ENCODE results near the gene PARVG.

PARVG gene

GRCh38 chr22:44256556-44257485 is 76.1 kb downstream of the PARVG start:
- no peaks in the 10 kb centered on the region for H3K36me3 ChIP-seq
- H3K4me3 ChIP-seq (ENCODE audit: low read depth, low read length) = no peak overlapping the region
- H3K27me3 ChIP-seq = peaks cover 3% of the 10 kb centered on the region; the same call in 1 of the 2 replicates
- no peaks in the 10 kb centered on the region for H3K9me3 ChIP-seq
- TF ChIP-seq, protein P1, sequence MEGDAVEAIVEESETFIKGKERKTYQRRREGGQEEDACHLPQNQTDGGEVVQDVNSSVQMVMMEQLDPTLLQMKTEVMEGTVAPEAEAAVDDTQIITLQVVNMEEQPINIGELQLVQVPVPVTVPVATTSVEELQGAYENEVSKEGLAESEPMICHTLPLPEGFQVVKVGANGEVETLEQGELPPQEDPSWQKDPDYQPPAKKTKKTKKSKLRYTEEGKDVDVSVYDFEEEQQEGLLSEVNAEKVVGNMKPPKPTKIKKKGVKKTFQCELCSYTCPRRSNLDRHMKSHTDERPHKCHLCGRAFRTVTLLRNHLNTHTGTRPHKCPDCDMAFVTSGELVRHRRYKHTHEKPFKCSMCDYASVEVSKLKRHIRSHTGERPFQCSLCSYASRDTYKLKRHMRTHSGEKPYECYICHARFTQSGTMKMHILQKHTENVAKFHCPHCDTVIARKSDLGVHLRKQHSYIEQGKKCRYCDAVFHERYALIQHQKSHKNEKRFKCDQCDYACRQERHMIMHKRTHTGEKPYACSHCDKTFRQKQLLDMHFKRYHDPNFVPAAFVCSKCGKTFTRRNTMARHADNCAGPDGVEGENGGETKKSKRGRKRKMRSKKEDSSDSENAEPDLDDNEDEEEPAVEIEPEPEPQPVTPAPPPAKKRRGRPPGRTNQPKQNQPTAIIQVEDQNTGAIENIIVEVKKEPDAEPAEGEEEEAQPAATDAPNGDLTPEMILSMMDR (IDR thresholded peaks at IDR 0.05; ENCODE audit: low read depth, low read length) = no peak
- DNase-seq = no peak
- H3K4me1 ChIP-seq = peaks cover 4% of the 10 kb centered on the region

All from BE2C (cell line).